HUES64 (cell line): Measurements from ENCODE around the gene MICAL3.

Experiments used
- H3K27ac ChIP-seq: 2 replicates; pipeline ENCODE4 v1.7.0; 2013; ENCODE audit warnings: low read depth, low read length, inconsistent platforms
- H3K27me3 ChIP-seq: 2 replicates; pipeline ENCODE4 v1.6.1; 2013; ENCODE audit warnings: mild to moderate bottlenecking, low read length; ENCODE audit not compliant: insufficient read depth
- H3K36me3 ChIP-seq: 2 replicates; pipeline ENCODE4 v1.6.1; 2013; ENCODE audit warnings: mild to moderate bottlenecking, low read length; ENCODE audit not compliant: insufficient read depth
- H3K4me1 ChIP-seq: 2 replicates; pipeline ENCODE4 v1.6.1; 2013; ENCODE audit warnings: mild to moderate bottlenecking, low read length, moderate library complexity; ENCODE audit not compliant: insufficient read depth
- H3K4me3 ChIP-seq: 2 replicates; pipeline ENCODE4 v1.5.1; 2013; ENCODE audit warnings: mild to moderate bottlenecking, low read length, moderate library complexity
- H3K9ac ChIP-seq: 2 replicates; pipeline ENCODE4 v1.6.1; 2013; ENCODE audit warnings: mild to moderate bottlenecking, low read depth, low read length
- H3K9me3 ChIP-seq: 2 replicates; pipeline ENCODE4 v1.6.1; 2013; ENCODE audit warnings: low read depth, low read length; ENCODE audit not compliant: insufficient read depth
- WGBS: fragments of 150-250, 120-280 bp; methylation state at CpG from one replicate; pipeline ENCODE4 v1.1.7; 2013; ENCODE audit warnings: missing lambda C conversion rate; 5-methylcytosine and 5-hydroxymethylcytosine counted together

The MICAL3 gene

GRCh38 chr22:17782621-17783020, 241.7 kb downstream of the MICAL3 start:
- WGBS: 94% methylated on average over 13 of the region's 13 CpGs
- Histone ChIP-seq H3K9ac (no peak overlapping the region), H3K27me3 (no peaks in the 10 kb centered on the region), H3K27ac (no peak overlapping the region), H3K9me3 (no peaks in the 10 kb centered on the region), H3K4me1 (peaks cover 8% of the 10 kb centered on the region; the same call in 1 of the 2 replicates), H3K36me3 (no peaks in the 10 kb centered on the region), H3K4me3 (no peak overlapping the region)

- Histone ChIP-seq H3K36me3 (no peaks in the 10 kb centered on the region), H3K9me3 (no peaks in the 10 kb centered on the region), H3K27ac (no peak overlapping the region), H3K4me1 (peaks cover 5% of the 10 kb centered on the region; the same call in 1 of the 2 replicates), H3K4me3 (no peak overlapping the region), H3K9ac (no peak overlapping the region; the same call in 1 of the 2 replicates), H3K27me3 (no peaks in the 10 kb centered on the region)
- WGBS: 91% methylated on average over 13 of the region's 13 CpGs
These were observed 242.2 kb downstream of the MICAL3 start for GRCh38 chr22:17782158-17782557.

- H3K9ac ChIP-seq: no peak overlapping the region; the same call in 1 of the 2 replicates
- H3K27ac ChIP-seq: no peak overlapping the region
- WGBS: 89% methylated on average over 12 of the region's 12 CpGs
- H3K4me3 ChIP-seq: no peak overlapping the region
- H3K9me3 ChIP-seq: no peaks in the 10 kb centered on the region
- 0 out of 2 replicates have a peak, but pooled peaks cover under 1% of the 10 kb centered on the region for H3K4me1 ChIP-seq
- H3K36me3 ChIP-seq: no peaks in the 10 kb centered on the region
- H3K27me3 ChIP-seq: no peaks in the 10 kb centered on the region
These were observed 242.9 kb downstream of the MICAL3 start for GRCh38 chr22:17781319-17782031.

GRCh38 chr22:17780741-17781318, 243.5 kb downstream of the MICAL3 start:
- no peaks in the 10 kb centered on the region for H3K9me3 ChIP-seq
- no peaks in the 10 kb centered on the region for H3K4me1 ChIP-seq
- WGBS: 88% methylated on average over 10 of the region's 10 CpGs
- H3K9ac ChIP-seq: no peak overlapping the region
- H3K36me3 ChIP-seq: no peaks in the 10 kb centered on the region
- no peak overlapping the region for H3K27ac ChIP-seq
- no peaks in the 10 kb centered on the region for H3K27me3 ChIP-seq
- H3K4me3 ChIP-seq: no peak overlapping the region

- WGBS: 85% methylated on average over 18 of the region's 19 CpGs
- Histone ChIP-seq H3K36me3 (no peaks in the 10 kb centered on the region), H3K4me1 (no peaks in the 10 kb centered on the region), H3K27ac (no peak overlapping the region), H3K9me3 (no peaks in the 10 kb centered on the region), H3K9ac (no peak overlapping the region), H3K27me3 (no peaks in the 10 kb centered on the region), H3K4me3 (no peak overlapping the region)
These were observed 244.1 kb downstream of the MICAL3 start for GRCh38 chr22:17780116-17780740.

GRCh38 chr22:17779286-17780115, 244.9 kb downstream of the MICAL3 start:
- Histone ChIP-seq H3K27ac (no peak overlapping the region), H3K9ac (no peak overlapping the region), H3K9me3 (no peaks in the 10 kb centered on the region), H3K4me3 (no peak overlapping the region), H3K27me3 (peaks cover 7% of the 10 kb centered on the region), H3K4me1 (0 out of 2 replicates have a peak, but pooled peaks cover 3% of the 10 kb centered on the region), H3K36me3 (no peaks in the 10 kb centered on the region)
- 88% methylated on average over 27 of the region's 27 CpGs for WGBS

- no peak overlapping the region for H3K27ac ChIP-seq
- H3K27me3 ChIP-seq: peaks cover 7% of the 10 kb centered on the region
- 94% methylated on average over 23 of the region's 23 CpGs for WGBS
- H3K9ac ChIP-seq: no peak overlapping the region
- H3K4me3 ChIP-seq: no peak overlapping the region
- H3K4me1 ChIP-seq: 0 out of 2 replicates have a peak, but pooled peaks cover 3% of the 10 kb centered on the region
- H3K36me3 ChIP-seq: no peaks in the 10 kb centered on the region
- no peaks in the 10 kb centered on the region for H3K9me3 ChIP-seq
These were observed 245.9 kb downstream of the MICAL3 start for GRCh38 chr22:17778412-17778976.

GRCh38 chr22:17777717-17778044, 246.7 kb downstream of the MICAL3 start:
- 0 out of 2 replicates have a peak, but pooled peaks cover 3% of the 10 kb centered on the region for H3K4me1 ChIP-seq
- H3K27me3 ChIP-seq: peaks cover 7% of the 10 kb centered on the region
- no peaks in the 10 kb centered on the region for H3K36me3 ChIP-seq
- no peak overlapping the region for H3K9ac ChIP-seq
- H3K4me3 ChIP-seq: no peak overlapping the region
- WGBS: 90% methylated on average over 6 of the region's 6 CpGs
- no peaks in the 10 kb centered on the region for H3K9me3 ChIP-seq
- H3K27ac ChIP-seq: no peak overlapping the region

GRCh38 chr22:17777005-17777716, 247.2 kb downstream of the MICAL3 start:
- no peak overlapping the region for H3K9ac ChIP-seq
- H3K4me1 ChIP-seq: 0 out of 2 replicates have a peak, but pooled peaks cover 3% of the 10 kb centered on the region
- 88% methylated on average over 27 of the region's 27 CpGs for WGBS
- no peaks in the 10 kb centered on the region for H3K9me3 ChIP-seq
- no peak overlapping the region for H3K27ac ChIP-seq
- no peaks in the 10 kb centered on the region for H3K36me3 ChIP-seq
- H3K27me3 ChIP-seq: peaks cover 7% of the 10 kb centered on the region
- no peak overlapping the region for H3K4me3 ChIP-seq

- Histone ChIP-seq H3K9ac (no peak overlapping the region), H3K27me3 (peaks cover 7% of the 10 kb centered on the region), H3K9me3 (no peaks in the 10 kb centered on the region), H3K27ac (no peak overlapping the region), H3K4me3 (no peak overlapping the region), H3K4me1 (0 out of 2 replicates have a peak, but pooled peaks cover 3% of the 10 kb centered on the region), H3K36me3 (no peaks in the 10 kb centered on the region)
- 92% methylated on average over 9 of the region's 10 CpGs for WGBS
These were observed 248.4 kb downstream of the MICAL3 start for GRCh38 chr22:17775781-17776465.
